A549 (cell line): Measurements from ENCODE around the gene PTPRG.

Experiments
- CBX2 ChIP-seq: fragments of 200-600 bp; sonication (generic); IDR thresholded peaks from 2 replicates; pipeline ENCODE4 v1.6.1; 2016; ENCODE audit warnings: low read depth, mild to moderate bottlenecking, borderline replicate concordance
- CBX8 ChIP-seq: fragments of 200-600 bp; sonication (generic); IDR thresholded peaks from 2 replicates; pipeline ENCODE4 v1.6.1; 2016
- CTCF ChIP-seq: fragments of >200 bp; sonication (Bioruptor Twin); formaldehyde crosslinking; IDR thresholded peaks from 3 replicates; pipeline ENCODE4 v1.5.1; 2016
- ELK1 ChIP-seq: fragments of 150-350 bp; IDR thresholded peaks from 2 replicates; pipeline ENCODE4 v1.6.1; 2014; ENCODE audit warnings: low read depth, mild to moderate bottlenecking, low read length
- EP300 ChIP-seq, 2 experiments: fragments of >200 bp; sonication (Bioruptor Twin); formaldehyde crosslinking; IDR thresholded peaks; 2 replicates in 1 of 2; 3 replicates in 1 of 2; pipeline ENCODE4 v1.6.1; 2016 to 2017
- HOXB13 ChIP-seq: fragments of 250-450 bp; sonication (Bioruptor Pico); IDR thresholded peaks from 2 replicates; pipeline ENCODE4 v1.5.0; 2020; ENCODE audit warnings: low read depth, mild to moderate bottlenecking, moderate library complexity
- KDM1A ChIP-seq: fragments of 200-600 bp; sonication (generic); IDR thresholded peaks from 2 replicates; pipeline ENCODE4 v1.6.1; 2016; ENCODE audit warnings: low read depth, mild to moderate bottlenecking
- MAX ChIP-seq: IDR thresholded peaks from 2 replicates; pipeline ENCODE4 v1.6.1; 2012
- RAD21 ChIP-seq, 2 experiments: fragments of >200 bp in 1 of 2; sonication (Bioruptor Twin) in 1 of 2; formaldehyde crosslinking in 1 of 2; IDR thresholded peaks in 1 of 2; conservative IDR thresholded peaks in 1 of 2; 2 replicates in 1 of 2; 3 replicates in 1 of 2; pipeline ENCODE4 v1.6.1; 2012 to 2018; ENCODE audit warnings: inconsistent platforms in 1 of 2
- SMC3 ChIP-seq: fragments of >200 bp; sonication (Bioruptor Twin); formaldehyde crosslinking; IDR thresholded peaks from 3 replicates; pipeline ENCODE4 v1.6.1; 2018; ENCODE audit warnings: inconsistent platforms
- TF ChIP-seq, protein P1 (sequence below): fragments of 200-600 bp; sonication (generic); IDR thresholded peaks from 2 replicates; pipeline ENCODE4 v1.6.1; 2016; ENCODE audit warnings: antibody characterized with exemption, mild to moderate bottlenecking, moderate library complexity

DNA sequence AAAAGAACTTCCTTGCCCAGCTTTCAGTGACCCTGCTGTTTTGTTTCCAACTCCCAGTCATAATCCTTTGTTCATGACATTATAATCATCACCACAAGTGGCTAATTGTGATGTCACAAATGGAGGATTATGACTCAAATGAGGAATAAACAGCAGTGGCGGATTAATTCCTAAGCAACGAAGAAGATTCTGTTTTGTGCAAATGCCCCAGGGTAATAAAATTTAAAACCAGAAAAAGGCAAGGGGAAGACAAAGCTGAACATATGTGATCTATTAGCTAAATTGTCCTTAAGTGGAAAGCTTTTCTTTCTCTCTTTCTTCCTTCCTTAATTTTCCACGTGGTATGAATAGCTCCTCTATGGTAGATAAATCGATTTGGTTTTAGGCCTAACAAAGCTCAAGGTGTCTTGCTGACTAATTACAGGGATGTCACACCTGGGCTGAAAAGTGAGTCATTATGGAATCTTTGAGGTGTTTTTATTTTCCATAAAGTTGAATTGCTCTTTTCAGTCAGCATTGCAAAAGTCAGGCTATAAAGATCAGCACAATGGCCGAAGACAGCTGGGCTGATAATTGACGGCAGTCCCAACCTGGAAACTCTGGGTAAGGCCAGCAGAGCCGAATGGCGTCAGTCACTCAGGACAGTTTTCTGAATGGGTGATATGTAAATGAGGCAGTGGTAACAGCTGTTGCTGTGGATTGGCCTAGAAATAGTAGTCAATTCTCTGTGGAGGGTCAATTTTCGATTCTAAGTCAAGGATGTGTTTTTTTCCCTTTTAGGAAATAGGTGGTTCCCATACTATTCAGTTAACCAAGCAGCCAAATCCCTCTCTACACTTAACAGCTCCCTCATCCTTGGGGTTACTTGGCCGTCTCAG lies 121.5 kb downstream of the PTPRG start:
- no peak for TF ChIP-seq HOXB13
- TF ChIP-seq CTCF, result no peak
- no peak for TF ChIP-seq RAD21 (conservative IDR thresholded peaks at IDR 0.05 in 1 of 2, IDR thresholded peaks at IDR 0.05 in 1 of 2)
- TF ChIP-seq KDM1A, result no peak
- TF ChIP-seq EP300 (IDR thresholded peaks at IDR 0.05), result no peak
- no peak for TF ChIP-seq SMC3
- TF ChIP-seq, protein P1, sequence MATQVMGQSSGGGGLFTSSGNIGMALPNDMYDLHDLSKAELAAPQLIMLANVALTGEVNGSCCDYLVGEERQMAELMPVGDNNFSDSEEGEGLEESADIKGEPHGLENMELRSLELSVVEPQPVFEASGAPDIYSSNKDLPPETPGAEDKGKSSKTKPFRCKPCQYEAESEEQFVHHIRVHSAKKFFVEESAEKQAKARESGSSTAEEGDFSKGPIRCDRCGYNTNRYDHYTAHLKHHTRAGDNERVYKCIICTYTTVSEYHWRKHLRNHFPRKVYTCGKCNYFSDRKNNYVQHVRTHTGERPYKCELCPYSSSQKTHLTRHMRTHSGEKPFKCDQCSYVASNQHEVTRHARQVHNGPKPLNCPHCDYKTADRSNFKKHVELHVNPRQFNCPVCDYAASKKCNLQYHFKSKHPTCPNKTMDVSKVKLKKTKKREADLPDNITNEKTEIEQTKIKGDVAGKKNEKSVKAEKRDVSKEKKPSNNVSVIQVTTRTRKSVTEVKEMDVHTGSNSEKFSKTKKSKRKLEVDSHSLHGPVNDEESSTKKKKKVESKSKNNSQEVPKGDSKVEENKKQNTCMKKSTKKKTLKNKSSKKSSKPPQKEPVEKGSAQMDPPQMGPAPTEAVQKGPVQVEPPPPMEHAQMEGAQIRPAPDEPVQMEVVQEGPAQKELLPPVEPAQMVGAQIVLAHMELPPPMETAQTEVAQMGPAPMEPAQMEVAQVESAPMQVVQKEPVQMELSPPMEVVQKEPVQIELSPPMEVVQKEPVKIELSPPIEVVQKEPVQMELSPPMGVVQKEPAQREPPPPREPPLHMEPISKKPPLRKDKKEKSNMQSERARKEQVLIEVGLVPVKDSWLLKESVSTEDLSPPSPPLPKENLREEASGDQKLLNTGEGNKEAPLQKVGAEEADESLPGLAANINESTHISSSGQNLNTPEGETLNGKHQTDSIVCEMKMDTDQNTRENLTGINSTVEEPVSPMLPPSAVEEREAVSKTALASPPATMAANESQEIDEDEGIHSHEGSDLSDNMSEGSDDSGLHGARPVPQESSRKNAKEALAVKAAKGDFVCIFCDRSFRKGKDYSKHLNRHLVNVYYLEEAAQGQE, result no peak
- TF ChIP-seq ELK1, result no peak
- TF ChIP-seq CBX8, result no peak
- TF ChIP-seq MAX, result no peak
- no peak for TF ChIP-seq CBX2
